GM21367 (cell line): ENCODE data around the gene LRRC57.
A peak's percentile ranks its signal among the peaks of the same experiment; 100 is the strongest.

Source experiments
- ATAC-seq: cut with Tn5 transposase; IDR thresholded peaks from one replicate; pipeline ENCODE4 v1.9.1; 2021; ENCODE audit not compliant: unreplicated experiment

Gene LRRC57

DNA sequence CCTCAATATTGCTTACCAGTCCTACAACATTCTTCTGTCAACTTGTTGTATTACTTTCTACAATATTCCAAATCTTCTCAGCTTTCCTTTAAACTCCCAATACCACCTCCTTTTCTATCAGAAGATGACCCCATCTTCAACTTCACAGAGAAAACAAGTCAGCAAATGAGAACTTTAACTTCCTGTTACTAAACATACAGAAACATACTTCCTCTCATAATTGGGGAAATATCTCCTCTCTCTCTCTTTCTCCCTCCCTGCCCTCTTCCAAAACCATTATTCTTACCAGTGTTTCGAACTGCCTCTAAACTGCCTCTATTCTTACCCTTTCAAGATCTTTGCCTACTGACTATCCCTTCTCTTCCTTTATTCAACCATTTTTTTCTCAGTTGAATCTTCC lies 54.9 kb downstream of the LRRC57 start:
- no peak for ATAC-seq

DNA sequence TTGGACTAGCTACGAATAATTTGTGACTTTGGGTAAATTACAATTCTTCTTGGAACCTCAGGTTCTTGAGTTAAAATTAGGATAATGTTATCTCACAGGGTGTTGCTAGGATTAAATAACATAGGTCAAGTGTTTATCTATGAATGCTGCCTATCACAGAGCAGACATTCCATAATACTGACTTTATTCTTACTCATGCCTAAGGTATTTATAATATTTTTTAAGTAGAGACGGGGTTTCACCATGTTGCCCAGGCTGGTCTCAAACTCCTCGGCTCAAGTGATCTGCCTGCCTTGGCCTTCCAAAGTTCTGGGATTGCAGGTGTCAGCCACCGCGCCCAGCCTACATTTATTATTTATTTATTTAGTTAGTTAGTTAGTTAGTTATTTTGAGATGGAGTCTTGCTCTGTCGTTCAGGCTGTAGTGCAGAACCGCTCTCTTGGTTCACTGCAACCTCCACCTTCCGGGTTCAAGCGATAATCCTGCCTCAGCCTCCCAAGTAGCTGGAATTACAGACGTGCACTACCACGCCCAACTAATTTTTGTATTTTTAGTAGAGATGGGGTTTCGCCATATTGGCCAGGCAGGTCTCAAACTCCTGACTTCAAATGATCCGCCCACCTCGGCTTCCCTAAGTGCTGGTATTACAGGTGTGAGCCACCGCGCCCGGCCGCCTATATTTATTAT lies 56.9 kb downstream of the LRRC57 start:
- ATAC-seq, result no peak

DNA sequence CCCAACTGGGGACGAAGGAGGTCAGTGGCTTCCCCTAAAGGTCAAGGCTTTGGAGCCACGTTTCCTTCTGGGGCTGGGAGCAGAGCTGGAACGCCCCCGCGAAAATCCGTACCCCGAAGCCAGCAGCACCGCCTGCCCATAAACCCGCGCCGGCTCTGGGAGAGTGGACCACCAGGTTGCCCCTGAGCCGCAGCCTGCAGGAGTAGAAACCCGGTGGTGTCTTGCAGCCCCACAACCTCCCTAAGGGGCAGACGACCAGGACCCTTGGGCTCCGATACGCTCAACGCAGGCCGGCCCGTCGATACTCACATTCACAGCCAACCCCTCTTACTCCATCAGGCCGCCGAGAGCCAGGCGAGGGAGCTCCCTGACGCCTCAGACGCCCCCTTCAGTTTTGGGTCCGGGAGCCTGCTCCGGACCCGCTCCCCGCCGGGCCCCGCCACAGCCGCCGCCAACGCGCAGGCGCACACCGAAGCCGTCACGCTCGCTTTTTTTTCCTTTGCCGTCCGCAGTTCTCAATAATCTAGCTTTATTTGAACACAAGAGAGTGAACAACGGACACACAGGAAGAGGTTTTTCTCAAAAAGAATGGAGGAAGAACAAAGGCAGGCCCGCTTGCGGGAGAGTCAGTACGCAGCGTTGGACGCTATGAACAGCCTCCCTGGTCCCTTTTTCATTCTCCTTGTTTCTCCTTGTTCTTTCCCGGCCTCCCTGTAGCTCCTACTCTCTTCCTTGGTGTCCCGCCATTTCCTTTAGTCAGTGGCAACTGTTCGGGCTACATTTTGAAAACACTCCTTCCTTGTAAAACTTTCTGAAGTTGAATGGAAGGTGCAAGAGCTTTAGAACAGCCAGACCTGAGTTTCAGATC lies 57.7 kb downstream of the LRRC57 start, which contains the start of gene ZNF106:
ZNF106 (minus strand) TSS at position 471 of the 868 bp plus-strand sequence. CDS start 18,852 bp downstream, outside the sequence.
- ATAC-seq, result peak; percentile 36

DNA sequence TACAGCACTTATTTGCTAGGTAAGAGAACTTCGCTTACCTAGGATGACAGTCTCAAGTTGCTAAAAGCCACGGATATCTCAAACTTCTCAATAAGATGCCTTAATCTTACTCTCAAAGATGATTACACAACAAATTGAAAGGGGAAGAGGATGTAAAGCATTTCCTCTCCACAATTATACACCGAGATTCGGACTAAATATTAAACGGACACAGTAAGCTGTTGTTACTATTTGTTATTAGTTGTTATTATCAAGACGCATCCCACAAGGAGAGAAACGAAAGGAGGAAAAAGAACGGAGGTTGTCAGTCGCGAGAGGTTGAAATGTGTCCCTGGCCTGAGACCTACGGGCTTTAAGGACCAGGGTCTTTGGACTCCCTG lies 58.3 kb downstream of the LRRC57 start:
- peak; percentile 3 for ATAC-seq
